22Rv1 (cell line): ENCODE data around the gene SPINT1.

ENCODE experiments used
- CTCF ChIP-seq: fragments of 450-650 bp; IDR thresholded peaks from 2 replicates; pipeline ENCODE4 v1.5.1; 2017; ENCODE audit warnings: mild to moderate bottlenecking
- ZFX ChIP-seq: fragments of 450-650 bp; IDR thresholded peaks from 2 replicates; pipeline ENCODE4 v1.6.1; 2017; ENCODE audit warnings: antibody characterized with exemption, borderline replicate concordance

GRCh38 chr15:40843261-40843884, 475 bp upstream of the SPINT1 start:
- no peak for TF ChIP-seq CTCF
- no peak for TF ChIP-seq ZFX
